Stimulated activated CD4-positive, alpha-beta T cell treated with anti-CD3 and anti-CD28 coated beads, Interleukin-1b, Interleukin-23, amount 100 ng/mL, for 4 hours (primary cell): Measurements from ENCODE around the gene BRD8.
"Not testable (repeated sequence)": the region's sequence is repeated elsewhere in the genome, so short reads cannot be mapped to it uniquely, and the experiment has no call there.

Experiments used
- DNase-seq, 2 donors: peaks; one replicate each; pipeline ENCODE4 v3.0.0-alpha.2; 2020; ENCODE audit warnings: low read depth in 2 of 2

Gene BRD8

DNA sequence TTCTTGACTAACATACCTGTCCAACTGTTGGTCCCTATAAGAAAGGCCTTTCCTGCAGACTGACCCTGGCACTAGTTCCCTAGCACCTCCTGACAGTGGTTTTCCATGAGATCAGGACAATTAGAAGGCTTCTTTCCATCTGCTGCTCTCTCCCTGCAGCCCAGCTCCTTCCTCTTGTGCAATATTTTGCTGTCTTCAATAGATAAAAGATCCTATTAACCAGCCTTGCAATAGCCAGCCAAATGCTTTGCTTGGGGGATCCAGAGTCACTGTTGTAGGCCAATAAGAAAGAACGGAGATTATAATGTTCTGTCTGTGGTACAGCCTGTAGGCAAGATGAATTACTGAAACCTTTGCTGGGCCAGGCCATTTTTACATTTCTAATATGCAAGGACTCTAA lies 20.8 kb downstream of the BRD8 start:
- DNase-seq = no peak

DNA sequence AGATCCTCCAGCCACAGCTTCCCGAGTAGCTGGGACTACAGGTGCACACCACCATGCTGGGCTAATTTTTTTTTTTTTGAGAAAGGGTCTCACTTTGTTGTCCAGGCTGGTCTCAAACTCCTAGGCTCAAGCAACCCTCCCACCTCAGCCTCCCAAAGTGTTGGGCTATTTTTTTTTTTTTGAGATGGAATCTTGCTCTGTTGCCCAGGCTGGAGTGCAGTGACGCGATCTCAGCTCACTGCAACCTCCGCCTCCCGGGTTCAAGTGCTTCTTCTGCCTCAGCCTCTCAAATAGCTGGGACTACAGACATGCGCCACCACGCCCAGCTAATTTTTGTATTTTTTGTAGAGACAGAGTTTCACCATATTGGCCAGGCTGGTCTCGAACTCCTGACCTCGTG lies 22.5 kb downstream of the BRD8 start:
- DNase-seq = not testable (repeated sequence)

DNA sequence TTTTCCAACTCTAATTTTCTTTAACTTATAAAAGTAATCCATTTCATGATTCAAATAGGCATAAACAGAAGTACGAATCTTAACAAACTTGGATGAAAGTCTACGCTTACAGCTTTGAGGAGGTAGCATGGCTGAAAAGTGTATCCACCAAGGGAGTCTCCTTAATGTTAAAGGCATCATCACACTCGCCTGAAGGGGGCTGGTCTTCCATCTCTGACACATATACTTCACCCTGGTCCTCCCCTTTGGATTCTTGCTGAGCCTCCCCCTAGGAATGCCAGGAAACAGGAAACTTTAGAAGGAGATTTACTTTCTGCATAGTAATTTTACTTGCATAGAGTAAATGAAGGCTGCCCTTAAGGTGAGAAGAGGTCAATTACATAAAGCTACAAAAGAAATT lies 28.9 kb downstream of the BRD8 start:
- DNase-seq = no peak

DNA sequence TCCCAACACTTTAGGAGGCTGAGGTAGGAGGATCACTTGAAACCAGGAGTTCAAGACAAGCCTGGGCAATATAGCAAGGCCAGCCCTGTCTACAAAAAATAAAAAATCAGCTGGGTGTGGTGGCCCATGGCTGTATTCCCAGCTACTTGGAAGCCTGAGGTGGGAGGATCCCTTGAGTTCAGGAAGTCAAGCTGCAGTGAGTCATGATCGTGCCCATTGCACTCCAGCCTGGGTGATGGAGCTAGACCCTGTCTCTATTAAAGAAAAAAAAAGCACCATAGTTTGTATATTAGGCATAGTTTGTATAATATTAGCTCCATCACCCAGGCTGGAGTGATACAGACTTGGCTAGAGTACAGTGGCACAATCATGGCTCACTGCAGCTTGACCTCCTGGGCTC lies 29.6 kb downstream of the BRD8 start:
- no peak for DNase-seq

DNA sequence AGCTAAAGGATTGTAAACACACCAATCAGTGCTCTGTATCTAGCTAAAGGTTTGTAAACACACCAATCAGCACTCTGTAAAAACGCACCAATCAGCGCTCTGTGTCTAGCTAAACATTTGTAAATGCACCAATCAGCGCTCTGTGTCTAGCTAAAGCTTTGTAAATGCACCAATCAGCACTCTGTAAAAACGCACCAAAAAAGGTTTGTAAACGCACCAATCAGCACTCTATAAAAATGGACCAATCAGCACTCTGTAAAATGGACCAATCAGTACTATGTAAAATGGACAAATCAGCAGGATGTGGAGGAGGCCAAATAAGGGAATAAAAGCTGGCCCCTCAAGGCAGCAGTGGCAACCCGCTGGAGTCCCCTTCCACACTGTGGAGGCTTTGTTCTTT lies 34.9 kb downstream of the BRD8 start:
- DNase-seq = not testable (repeated sequence)

DNA sequence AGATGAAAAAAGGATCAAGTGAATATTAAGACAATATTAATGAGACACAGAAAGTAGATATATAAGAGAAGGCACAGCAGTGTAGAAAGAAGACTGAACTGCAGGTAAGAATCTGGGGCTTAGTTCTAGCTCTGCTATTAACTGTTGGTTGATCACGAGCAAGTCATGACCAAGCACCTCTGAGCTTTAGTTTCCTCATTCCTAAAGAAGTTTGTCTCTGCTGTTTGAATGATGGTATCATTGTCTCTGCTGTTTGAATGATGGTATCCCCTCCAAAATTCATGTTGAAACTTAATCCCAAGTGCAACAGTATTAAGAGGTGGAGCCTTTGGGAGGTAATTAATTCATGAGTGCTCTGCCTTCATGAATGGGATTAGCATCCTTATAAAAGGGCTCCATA lies 36.7 kb downstream of the BRD8 start:
- no peak for DNase-seq

DNA sequence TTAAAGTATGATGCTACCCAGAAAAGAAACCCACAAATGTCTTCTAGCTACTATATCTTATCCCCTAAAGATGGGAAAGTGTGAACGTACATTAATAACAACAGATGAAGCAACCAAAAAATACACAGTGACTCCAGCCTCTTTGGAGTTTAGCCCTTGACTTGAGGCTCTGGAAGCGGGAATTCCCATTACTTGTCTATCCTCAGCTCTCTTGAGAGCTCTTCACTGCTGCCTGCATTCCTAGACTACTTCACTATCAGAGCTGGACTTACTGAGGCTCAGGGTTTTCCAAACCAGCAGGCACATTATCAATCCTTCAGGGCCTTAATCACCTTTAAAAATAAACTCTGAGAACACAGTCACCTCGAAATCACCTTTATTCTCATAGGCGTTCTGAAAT lies 38.2 kb downstream of the BRD8 start:
- DNase-seq = no peak

DNA sequence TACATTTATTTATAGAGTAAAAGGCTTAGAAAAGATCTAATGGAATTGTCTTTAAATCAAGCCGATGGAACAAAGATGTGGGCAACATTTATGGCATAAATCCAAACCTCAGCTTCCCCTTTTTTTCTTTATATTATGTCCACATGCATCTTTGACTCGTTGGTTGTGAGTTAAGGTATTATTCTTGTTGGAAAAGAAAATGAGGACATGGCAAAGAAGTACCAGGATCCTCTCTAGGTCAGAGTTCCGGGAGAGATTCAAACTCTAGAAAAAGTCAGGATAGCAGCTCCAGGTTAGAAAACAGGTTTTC lies 38.7 kb downstream of the BRD8 start:
- no peak for DNase-seq

DNA sequence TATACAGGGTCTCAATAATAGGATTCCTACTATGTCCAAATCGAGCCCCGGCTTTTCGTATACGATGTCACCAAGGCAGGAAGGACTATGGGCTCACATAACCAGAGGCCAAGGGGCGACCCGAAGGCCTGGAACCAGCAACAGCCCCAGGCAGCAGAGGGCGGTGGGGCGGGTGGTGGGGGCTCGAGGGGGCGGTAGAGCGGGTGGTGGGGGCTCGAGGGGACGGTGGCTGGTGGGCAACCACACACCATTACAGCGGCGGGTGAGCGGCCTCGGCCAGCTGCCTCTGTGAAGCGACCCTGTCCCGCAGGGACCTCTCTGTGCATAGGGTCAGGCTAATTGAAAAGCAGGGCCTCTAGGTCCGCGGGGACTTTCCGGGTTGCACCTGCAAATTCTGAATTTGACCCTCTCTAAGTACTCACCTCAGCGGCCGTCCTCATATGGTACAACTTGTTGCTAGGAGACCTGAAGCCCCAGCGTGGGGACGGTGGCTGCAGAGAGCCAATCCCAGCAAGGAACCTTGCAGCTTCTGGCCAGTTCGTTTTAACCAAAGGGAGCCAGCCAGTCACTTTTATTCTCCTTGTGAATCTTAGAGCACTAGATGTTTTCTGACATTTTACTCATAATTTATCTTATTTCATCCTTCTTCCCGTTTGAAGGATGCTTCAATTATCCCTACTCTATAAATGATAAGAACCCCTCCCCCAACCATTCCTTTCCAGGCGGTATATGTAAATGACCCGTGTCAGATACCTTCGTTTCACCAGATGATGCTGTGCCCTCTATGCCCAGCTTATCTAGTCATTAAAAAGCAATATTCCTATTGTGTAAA lies 39.3 kb downstream of the BRD8 start, which contains the start of gene NME5:
Gene NME5, minus strand, starts transcription at position 480 of the 832 bp plus-strand sequence. CDS start 648 bp downstream, outside the sequence.
- DNase-seq = no peak

DNA sequence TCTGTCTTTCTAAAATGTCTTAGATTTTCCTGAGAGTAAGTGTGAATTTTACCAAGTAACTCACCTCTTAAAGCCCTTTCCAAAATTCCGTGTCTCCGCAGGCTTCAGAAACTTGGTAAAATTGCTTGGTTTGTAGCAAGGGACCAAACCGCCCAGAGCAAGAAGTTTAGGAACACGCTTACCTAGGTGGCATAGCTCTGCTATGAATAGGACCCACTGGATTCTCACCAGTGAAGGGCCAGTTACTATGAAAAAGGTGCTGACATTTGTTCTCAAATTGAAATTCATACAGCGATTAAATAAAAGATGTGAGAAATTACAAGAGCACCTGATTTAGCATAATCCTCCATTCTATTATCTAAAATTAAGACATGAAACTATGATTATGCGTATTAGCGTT lies 45.9 kb downstream of the BRD8 start:
- no peak for DNase-seq

DNA sequence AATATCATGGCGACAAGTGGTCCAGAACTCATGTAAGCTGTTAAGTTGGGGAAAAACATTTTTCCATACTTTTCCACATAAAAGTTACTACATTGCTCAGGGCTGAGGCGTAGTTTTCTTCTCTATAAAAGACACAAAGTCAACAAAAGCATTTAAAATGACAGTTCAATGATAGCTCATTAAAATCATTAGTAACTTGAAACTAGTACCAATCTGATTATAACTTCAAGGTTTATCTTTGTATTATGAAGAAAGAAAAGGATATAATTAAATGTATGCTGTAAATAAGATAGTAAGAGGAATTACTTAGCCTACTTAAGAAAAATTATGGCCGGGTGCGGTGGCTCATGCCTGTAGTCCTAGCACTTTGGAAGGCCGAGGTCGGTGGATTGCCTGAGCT lies 49.1 kb downstream of the BRD8 start:
- DNase-seq = no peak

DNA sequence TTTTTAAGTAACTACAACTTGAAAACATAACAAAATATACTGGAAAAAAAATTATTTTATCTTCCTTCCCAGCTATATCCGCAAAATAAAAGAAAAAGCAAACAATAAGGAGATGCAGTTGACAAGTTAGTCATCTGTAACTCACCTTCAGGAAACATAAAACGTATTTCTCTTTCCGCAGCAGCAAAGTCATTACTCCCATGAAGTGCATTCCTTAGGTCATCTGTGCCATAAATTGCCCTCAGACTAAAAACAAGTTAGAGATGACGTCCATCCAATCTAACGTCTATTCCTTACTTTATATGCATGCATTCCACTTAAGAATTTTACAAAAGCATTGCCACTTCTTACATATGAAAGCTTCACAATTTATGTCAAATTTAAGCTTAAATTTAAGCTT lies 50.1 kb downstream of the BRD8 start:
- DNase-seq = no peak

DNA sequence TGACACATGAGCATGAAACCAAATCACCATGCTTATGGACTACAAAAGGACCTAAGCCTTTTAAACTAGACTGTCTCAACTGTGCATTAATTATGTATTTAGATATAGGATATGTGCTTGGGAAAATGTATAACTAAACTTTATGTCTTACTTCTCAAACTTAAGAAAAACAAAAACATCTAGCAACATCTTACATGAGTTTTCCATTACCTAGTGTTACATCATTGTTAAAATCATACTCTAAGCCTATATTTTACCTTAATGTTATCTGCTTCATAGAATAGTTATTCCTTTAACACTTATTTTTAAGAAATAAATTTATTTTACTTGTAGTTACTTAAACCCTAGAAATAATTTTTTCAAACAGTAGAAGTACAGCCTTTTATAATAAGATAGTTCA lies 63.2 kb downstream of the BRD8 start:
- no peak for DNase-seq

DNA sequence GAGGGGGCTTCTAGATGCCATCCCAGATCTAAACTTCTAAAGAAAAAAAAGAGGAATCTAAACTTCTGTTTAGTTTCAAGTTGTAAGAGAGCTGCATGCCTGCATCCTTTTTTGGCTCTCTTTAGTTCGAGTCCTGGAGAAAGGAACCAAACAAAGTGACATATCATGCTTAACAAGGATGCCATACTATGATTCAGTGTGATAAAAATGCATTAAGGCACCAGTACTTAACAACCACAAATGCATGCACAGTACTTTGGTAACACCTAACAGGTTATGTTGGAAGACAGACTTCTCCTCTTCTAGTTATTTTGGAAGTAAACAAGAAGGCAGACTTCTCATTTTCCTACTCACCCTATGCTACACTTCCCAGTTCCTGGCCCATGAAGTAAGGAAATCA lies 66.5 kb downstream of the BRD8 start:
- no peak for DNase-seq

DNA sequence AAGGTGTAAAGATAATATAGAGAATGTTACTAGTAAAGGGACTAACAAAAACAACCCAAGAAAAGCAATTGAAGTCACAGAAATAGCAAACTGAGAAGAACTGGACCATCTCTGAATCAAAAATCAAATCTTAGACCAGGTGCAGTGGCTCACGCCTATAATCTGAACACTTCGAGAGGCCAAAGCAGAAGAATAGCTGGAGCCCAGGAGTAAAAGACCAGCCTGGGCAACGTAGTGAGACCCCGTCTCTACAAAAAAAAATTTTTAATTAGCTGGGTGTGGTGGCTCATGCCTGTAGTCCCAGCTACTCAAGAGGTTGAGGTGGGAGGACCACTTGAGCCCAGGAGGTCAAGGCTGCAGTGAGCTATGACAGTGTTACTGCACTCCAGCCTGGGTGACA lies 67.2 kb downstream of the BRD8 start:
- no peak for DNase-seq

DNA sequence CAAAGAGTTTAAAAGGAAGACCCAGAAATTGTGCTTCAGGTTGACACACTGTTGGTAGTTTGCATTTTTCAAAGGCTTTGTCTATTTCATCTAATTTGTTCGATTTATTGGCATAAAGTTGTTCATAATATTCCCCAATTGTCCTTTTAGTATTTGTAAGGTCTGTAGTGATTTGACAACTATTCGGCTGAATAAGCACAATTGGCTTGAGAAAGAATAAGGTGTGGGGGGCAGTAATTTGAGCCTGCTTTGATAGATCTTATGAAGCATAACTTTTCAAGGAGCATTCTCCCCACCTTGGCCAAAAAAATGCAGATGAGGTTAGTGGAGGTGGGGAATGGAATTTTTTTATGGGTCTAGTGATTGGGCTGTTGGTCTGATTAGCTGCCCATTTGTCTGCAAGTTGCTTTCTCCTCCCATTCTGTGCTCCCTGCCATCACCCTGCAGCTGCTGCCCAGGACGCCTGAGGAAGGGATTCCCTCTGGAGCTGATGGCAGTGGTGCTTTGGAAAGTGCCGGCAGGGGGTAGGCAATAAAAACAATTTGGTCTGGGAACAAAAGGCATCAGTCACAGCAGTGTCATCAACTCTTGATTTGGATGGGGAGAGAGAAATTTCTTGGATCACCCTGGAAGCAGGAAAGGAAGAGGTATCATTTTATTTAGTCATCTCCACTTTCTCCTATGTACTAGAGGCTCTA lies 68.0 kb downstream of the BRD8 start:
- DNase-seq = no peak

DNA sequence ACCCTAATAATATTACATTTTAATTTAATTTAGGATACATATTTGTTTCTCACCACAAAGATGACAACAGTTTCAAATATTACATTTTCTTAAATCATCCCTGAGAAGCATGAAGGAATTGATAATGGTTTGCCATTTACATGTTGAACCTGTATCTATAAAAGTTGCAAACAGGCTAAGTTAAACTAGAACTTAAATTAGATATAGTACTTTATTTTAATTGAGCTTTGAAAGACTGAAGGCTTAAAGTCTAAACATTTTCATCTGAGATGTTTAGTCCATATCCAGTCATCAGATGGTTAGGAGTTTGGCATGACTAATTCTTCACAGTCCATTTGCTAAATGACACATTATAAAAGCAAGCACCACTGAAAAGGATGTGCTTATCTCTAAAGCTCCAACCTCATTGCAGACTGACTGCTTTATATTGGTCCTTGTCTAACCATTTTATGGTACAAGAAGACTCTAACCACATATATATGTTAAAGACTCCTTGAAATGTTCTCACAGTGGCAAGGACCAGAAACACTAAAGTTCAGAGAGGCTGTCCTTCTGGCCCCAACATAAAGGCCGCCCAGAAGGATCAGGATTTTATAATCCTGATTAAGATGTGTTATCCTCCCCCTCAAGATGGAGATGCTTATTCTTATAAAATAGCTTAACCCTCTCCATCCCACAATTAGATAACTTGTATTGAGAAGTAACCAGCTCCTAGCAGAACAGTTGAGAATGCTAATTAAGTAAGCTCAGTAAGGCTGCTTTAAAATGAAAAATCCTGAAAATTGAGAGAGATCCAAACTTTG lies 68.8 kb downstream of the BRD8 start:
- DNase-seq = no peak

DNA sequence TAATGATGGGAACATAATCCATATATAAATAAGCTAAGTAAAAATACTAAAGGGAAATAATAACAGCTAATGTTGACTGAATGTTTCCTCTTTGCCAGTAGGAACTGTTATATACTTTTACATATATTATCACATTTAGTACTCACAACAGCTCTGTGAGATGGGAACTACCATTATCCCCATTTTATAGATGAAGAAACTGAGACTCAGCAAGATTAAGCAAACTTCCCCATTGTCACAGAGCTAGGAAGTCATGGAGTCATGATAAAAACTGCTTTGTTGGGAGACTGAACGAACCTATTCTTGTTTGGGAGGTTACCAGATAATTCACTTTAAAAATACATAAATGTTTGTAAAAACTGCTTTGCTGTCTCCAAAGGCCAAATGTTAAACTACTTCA lies 71.2 kb downstream of the BRD8 start:
- DNase-seq = no peak

DNA sequence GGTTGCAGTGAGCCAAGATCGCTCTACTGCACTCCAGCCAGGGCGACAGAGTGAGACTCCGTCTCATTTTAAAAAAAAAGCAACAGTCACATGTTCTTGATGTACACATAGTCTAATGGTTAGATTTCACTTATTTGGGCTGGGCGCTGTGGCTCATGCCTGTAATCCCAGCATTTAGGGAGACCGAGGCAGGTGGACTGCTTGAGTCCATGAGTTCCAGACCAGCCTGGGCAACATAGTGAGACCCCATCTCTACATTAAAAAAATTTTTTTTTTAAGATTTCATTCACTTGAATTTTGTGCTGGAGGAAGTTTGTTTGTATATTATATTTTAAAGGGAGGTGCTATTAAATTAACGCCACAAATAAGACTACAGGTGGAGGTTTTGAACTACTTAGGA lies 72.7 kb downstream of the BRD8 start:
- DNase-seq = no peak

DNA sequence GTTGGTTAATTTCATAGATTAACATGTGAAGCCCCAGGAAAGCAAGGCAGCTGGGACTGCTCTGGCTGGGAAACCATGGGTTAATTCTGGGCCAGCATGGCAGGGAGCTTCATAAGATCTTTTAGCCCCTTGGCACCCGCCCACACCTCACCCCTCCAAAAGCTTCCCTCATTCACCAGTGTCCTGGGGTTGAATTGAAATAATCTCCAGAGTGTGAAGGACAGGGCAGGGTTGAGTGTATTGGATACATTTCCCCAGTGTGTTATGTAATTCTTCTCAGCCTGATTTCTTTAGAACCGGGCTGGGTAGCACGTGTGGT lies 75.2 kb downstream of the BRD8 start:
- DNase-seq = no peak

DNA sequence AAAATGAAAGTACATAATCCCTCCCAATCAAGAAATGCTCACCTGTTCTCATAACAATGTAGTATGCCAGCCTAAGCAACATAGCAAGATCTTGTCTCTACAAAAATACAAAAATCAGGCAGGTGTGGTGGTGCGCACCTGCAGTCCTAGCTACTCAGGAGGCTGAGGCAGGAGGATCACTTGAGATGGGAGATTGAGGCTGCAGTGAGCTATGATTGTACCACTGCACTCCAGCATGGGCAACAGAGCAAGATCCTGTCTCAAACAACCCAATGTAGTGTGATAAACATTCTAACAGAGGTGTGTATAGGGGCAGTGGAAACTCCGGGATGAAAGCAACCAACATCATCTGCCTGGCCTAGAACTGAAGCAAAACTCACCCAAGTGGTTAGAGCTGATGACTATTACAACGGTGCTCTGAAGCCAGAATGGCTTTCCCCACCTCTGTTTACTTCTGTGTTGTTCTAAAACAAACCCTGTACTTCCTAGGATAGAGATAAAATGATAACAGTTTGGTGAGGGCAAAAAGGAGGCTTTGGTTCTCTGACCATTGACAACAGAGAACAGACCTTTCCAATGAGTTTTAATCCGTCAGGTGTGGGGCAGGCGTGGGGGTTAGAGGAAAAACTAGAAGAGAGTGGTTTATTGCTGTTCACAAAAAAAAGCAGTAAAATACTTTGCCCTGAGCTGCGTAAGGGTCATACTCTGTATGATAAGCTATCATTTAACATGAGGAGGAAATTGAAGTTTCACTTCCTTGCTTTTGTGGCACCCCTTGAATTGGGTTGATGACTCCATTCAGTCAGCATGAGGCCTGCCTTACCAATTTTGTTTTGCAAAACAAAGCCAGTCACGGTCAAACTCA lies 75.7 kb downstream of the BRD8 start:
- DNase-seq = no peak
